ENCODE measurements around the gene GRIN3A. TPM values are rescaled to one million over a fixed set of nuclear protein-coding genes. Genes with fewer than 3 reads are reported as not detected.
"Not testable (repeated sequence)": the region's sequence is repeated elsewhere in the genome, so short reads cannot be mapped to it uniquely, and the experiment has no call there.

GRIN3A gene
- total RNA-seq, 5 donors from 2014 or later (not counting 1 experiment from before 2014, with no cell fraction given): 0.08 TPM; not detected in 4

DNA sequence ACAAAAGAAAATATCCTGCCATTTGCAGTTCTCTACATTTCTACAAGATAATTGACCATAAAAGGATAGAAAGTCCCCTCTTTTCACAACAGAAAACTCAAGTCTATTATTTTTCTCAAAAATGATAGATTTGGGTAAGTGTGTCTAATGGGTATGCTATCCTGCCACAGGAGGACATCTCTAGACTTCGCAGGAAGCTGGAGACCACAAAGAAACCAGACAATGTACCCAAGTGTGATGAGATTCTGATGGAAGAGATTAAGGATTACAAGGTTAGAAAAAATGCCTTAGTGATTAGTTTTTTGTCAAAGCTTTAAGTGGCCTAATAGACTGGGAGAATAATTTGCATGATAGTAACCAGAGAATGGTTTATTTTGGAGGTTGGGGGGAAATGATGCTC is 176.7 kb downstream of the GRIN3A start:
- no peak overlapping the region for H3K4me3 Mint-ChIP-seq
- POLR2A ChIA-PET: interaction anchor here in 1 of 2 donors (1.1 kb wide), 1 partner anchor 97 kb away, joined by 4 read pairs; no protein-coding TSS in a partner anchor
- peaks cover 9 to 71% of the 10 kb centered on the region in 2 donors for H3K36me3 ChIP-seq (ENCODE audit: control insufficient read depth in 2 of 2, extremely low read depth in 1 of 2, insufficient read depth in 1 of 2, low read length in 1 of 2)
- H3K27ac Mint-ChIP-seq: peak overlapping the region in 1 of 2 donors; percentile 58
- H3K4me1 Mint-ChIP-seq: peaks cover 28 to 37% (median 35%) of the 10 kb centered on the region in 3 donors
- H3K27me3 ChIP-seq (replicated peaks in 1 of 2; ENCODE audit: control insufficient read depth in 2 of 2, extremely low read depth in 1 of 2, insufficient read depth in 2 of 2, low read length in 1 of 2): no peaks in the 10 kb centered on the region
- ATAC-seq (replicated peaks in 1 of 4) (peak in 1 of 4 experiments; percentile 50), DNase-seq (peak in 1 of 35 experiments; percentile 9)
- H3K4me3 ChIP-seq (ENCODE audit: control insufficient read depth in 1 of 2, extremely low read depth in 1 of 2, low read length in 1 of 2): no peak overlapping the region
- 58% methylated on average over 1 of the region's 1 CpG for WGBS (ENCODE audit: insufficient coverage)
- no peak overlapping the region for H3K27ac ChIP-seq (ENCODE audit: low read length)
- peaks cover 78% of the 10 kb centered on the region for H3K36me3 Mint-ChIP-seq
- CTCF ChIA-PET: interaction anchor here in 1 of 2 donors (1.3 kb wide), 1 partner anchor 8 kb away, joined by 3 read pairs; no protein-coding TSS in a partner anchor
- H3K9me3 ChIP-seq: no peaks in the 10 kb centered on the region
- no peaks in the 10 kb centered on the region for H3K27me3 Mint-ChIP-seq
- peaks cover 0 to 18% (median 0%) of the 10 kb centered on the region in 3 donors for H3K9me3 Mint-ChIP-seq
- H3K4me1 ChIP-seq (ENCODE audit: control insufficient read depth in 1 of 2, extremely low read depth in 1 of 2, insufficient read depth in 2 of 2, low read length in 2 of 2): no peaks in the 10 kb centered on the region

DNA sequence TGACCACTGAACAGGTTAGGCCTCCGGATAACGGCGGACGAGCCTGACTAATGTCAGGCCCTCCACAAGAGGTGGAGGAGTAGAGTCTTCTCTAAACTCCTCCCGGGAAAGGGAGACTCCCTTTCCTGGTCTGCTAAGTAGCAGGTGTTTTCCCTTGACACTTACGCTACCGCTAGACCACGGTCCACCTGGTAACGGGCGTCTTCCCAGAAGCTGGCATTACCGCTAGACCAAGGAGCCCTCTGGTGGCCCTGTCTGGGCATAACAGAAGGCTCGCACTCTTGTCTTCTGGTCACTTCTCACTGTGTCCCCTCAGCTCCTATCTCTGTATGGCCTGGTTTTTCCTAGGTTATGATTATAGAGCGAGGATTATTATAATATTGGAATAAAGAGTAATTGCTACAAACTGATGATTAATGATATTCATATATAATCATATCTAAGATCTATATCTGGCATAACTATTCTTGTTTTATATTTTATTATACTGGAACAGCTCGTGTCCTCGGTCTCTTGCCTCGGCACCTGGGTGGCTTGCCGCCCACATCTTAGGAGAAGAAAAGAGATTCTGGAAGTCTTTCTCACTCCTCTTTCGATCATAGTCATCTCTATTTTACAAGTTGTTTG is 188.9 kb downstream of the GRIN3A start:
- POLR2A ChIA-PET; H3K27me3 ChIP-seq (replicated peaks in 1 of 2; ENCODE audit: control insufficient read depth in 2 of 2, extremely low read depth in 1 of 2, insufficient read depth in 2 of 2, low read length in 1 of 2); H3K4me1 ChIP-seq (ENCODE audit: control insufficient read depth in 1 of 2, extremely low read depth in 1 of 2, insufficient read depth in 2 of 2, low read length in 2 of 2); H3K27me3 Mint-ChIP-seq; DNase-seq; CTCF ChIA-PET; H3K27ac ChIP-seq (ENCODE audit: low read length); H3K4me1 Mint-ChIP-seq; H3K4me3 ChIP-seq (ENCODE audit: control insufficient read depth in 1 of 2, extremely low read depth in 1 of 2, low read length in 1 of 2); H3K4me3 Mint-ChIP-seq; ATAC-seq (replicated peaks in 1 of 4); H3K9me3 Mint-ChIP-seq; H3K27ac Mint-ChIP-seq; H3K9me3 ChIP-seq: not testable (repeated sequence)
- peaks cover 5 to 89% of the 10 kb centered on the region in 2 donors for H3K36me3 ChIP-seq (ENCODE audit: control insufficient read depth in 2 of 2, extremely low read depth in 1 of 2, insufficient read depth in 1 of 2, low read length in 1 of 2)
- peaks cover 87% of the 10 kb centered on the region for H3K36me3 Mint-ChIP-seq
- 100% methylated on average over 3 of the region's 18 CpGs for WGBS (ENCODE audit: insufficient coverage)

DNA sequence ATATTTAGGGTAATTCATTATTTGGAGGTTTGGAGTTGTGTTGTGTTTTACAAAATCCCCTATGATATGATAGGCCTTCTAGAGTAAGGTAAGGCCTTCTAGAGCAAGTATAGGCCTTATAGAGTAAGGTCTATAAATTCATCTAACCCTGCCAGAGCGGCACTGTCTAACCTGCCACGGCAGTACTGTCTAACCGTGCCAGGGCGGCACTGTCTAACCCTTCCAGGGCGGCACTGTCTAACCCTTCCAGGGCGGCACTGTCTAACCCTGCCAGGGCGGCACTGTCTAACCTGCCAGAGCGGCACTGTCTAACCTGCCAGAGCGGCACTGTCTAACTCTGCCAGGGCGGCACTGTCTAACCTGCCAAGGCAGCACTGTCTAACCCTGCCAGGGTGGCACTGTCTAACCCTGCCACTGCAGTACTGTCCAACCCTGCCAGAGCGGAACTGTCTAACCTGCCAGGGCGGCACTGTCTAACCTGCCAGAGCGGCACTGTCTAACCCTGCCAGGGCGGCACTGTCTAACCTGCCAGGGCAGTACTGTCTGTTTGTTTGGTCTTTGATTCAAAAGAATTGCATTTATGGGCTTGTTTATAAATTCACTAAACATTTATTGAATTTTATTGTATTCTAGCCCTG is 195.2 kb downstream of the GRIN3A start:
- H3K9me3 ChIP-seq: no peaks in the 10 kb centered on the region
- ChIA-PET POLR2A (interaction anchor here in 1 of 2 donors (0.5 kb wide), 1 partner anchor 21 kb away, joined by 9 read pairs; no protein-coding TSS in a partner anchor), CTCF (no interaction called here)
- no peak overlapping the region for H3K27ac ChIP-seq (ENCODE audit: low read length)
- Mint-ChIP-seq H3K9me3 (no peaks in the 10 kb centered on the region), H3K4me3 (no peak overlapping the region), H3K36me3 (peaks cover 34% of the 10 kb centered on the region), H3K4me1 (no peaks in the 10 kb centered on the region), H3K27me3 (no peaks in the 10 kb centered on the region), H3K27ac (no peak overlapping the region)
- 98% methylated on average over 12 of the region's 14 CpGs for WGBS (ENCODE audit: insufficient coverage)
- DNase-seq (no peak), ATAC-seq (replicated peaks in 1 of 4) (no peak)
- H3K4me3 ChIP-seq (ENCODE audit: control insufficient read depth in 1 of 2, extremely low read depth in 1 of 2, low read length in 1 of 2): no peak overlapping the region
- H3K27me3 ChIP-seq (replicated peaks in 1 of 2; ENCODE audit: control insufficient read depth in 2 of 2, extremely low read depth in 1 of 2, insufficient read depth in 2 of 2, low read length in 1 of 2): no peaks in the 10 kb centered on the region
- H3K4me1 ChIP-seq (ENCODE audit: control insufficient read depth in 1 of 2, extremely low read depth in 1 of 2, insufficient read depth in 2 of 2, low read length in 2 of 2): no peaks in the 10 kb centered on the region
- peaks cover 3 to 83% of the 10 kb centered on the region in 2 donors for H3K36me3 ChIP-seq (ENCODE audit: control insufficient read depth in 2 of 2, extremely low read depth in 1 of 2, insufficient read depth in 1 of 2, low read length in 1 of 2)

DNA sequence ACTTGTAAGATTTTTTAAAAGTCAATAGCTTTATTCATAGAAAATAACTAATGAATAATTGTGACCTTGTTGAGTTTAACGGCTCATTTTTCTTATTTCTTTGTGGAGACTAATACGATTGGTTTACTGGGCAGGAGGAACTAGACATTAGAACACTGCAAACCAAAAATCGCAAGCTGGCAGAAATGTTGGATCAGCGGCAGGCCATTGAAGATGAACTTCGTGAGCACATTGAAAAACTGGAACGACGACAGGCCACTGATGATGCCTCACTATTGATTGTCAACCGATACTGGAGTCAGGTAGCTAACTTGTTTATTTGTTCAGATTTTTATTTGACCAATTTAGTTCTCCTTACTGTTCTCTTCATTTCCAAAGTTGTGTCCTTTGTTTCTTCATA is 198.4 kb downstream of the GRIN3A start:
- no peaks in the 10 kb centered on the region for H3K27me3 ChIP-seq (replicated peaks in 1 of 2; ENCODE audit: control insufficient read depth in 2 of 2, extremely low read depth in 1 of 2, insufficient read depth in 2 of 2, low read length in 1 of 2)
- Mint-ChIP-seq H3K27ac (no peak overlapping the region), H3K27me3 (no peaks in the 10 kb centered on the region), H3K4me1 (no peaks in the 10 kb centered on the region), H3K36me3 (peaks cover 13% of the 10 kb centered on the region), H3K4me3 (no peak overlapping the region), H3K9me3 (no peaks in the 10 kb centered on the region)
- H3K27ac ChIP-seq (ENCODE audit: low read length): no peak overlapping the region
- ChIA-PET POLR2A (no interaction called here), CTCF (no interaction called here)
- H3K36me3 ChIP-seq (ENCODE audit: control insufficient read depth in 2 of 2, extremely low read depth in 1 of 2, insufficient read depth in 1 of 2, low read length in 1 of 2): peaks cover 3 to 79% of the 10 kb centered on the region in 2 donors
- no peak overlapping the region for H3K4me3 ChIP-seq (ENCODE audit: control insufficient read depth in 1 of 2, extremely low read depth in 1 of 2, low read length in 1 of 2)
- H3K9me3 ChIP-seq: no peaks in the 10 kb centered on the region
- peaks cover 6 to 8% of the 10 kb centered on the region in 2 experiments for H3K4me1 ChIP-seq (ENCODE audit: control insufficient read depth in 1 of 2, extremely low read depth in 1 of 2, insufficient read depth in 2 of 2, low read length in 2 of 2)
- 98% methylated on average over 5 of the region's 8 CpGs for WGBS (ENCODE audit: insufficient coverage)
- no peak for ATAC-seq (replicated peaks in 1 of 4)
- no peak for DNase-seq

DNA sequence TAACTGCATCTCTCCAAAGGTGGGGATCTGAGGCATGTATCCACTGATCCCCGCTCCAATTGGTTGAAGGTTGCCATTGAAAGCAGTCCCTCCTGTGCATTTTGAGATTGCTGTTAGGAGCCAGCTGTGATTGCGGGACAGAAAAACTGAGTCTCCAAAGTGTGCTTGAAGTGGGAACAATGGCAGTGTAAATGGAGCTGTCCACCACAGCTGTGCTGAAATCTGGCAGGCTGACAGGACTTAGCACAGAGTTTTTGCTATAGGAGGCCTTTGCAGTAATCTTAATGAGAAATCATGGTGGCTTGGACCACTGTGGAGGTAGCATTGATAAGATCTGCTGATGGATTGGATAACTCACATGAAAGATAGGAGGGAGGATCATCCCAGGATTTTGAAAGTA is 201.5 kb downstream of the GRIN3A start:
- no peak overlapping the region for H3K4me3 ChIP-seq (ENCODE audit: control insufficient read depth in 1 of 2, extremely low read depth in 1 of 2, low read length in 1 of 2)
- H3K9me3 Mint-ChIP-seq: no peaks in the 10 kb centered on the region
- peaks cover 8% of the 10 kb centered on the region for H3K36me3 Mint-ChIP-seq
- peaks cover 15 to 17% of the 10 kb centered on the region in 2 experiments for H3K4me1 ChIP-seq (ENCODE audit: control insufficient read depth in 1 of 2, extremely low read depth in 1 of 2, insufficient read depth in 2 of 2, low read length in 2 of 2)
- no peak overlapping the region for H3K27ac ChIP-seq (ENCODE audit: low read length)
- peaks cover 3 to 59% of the 10 kb centered on the region in 2 donors for H3K36me3 ChIP-seq (ENCODE audit: control insufficient read depth in 2 of 2, extremely low read depth in 1 of 2, insufficient read depth in 1 of 2, low read length in 1 of 2)
- H3K27ac Mint-ChIP-seq: no peak overlapping the region
- no peaks in the 10 kb centered on the region for H3K27me3 ChIP-seq (replicated peaks in 1 of 2; ENCODE audit: control insufficient read depth in 2 of 2, extremely low read depth in 1 of 2, insufficient read depth in 2 of 2, low read length in 1 of 2)
- peak in 13 of 35 experiments; percentile 3 to 29 (median 11) for DNase-seq
- ATAC-seq (replicated peaks in 1 of 4): no peak
- H3K9me3 ChIP-seq: no peaks in the 10 kb centered on the region
- H3K4me3 Mint-ChIP-seq: no peak overlapping the region
- ChIA-PET POLR2A (no interaction called here), CTCF (interaction anchor here in 1 of 2 donors (1.2 kb wide), 1 partner anchor 138 kb away, joined by 4 read pairs; the partner anchor contains the start of genes MRPL50 and ZNF189)
- H3K4me1 Mint-ChIP-seq: peaks cover 14 to 17% (median 16%) of the 10 kb centered on the region in 3 donors
- no peaks in the 10 kb centered on the region for H3K27me3 Mint-ChIP-seq
- 100% methylated on average over 2 of the region's 2 CpGs for WGBS (ENCODE audit: insufficient coverage)

DNA sequence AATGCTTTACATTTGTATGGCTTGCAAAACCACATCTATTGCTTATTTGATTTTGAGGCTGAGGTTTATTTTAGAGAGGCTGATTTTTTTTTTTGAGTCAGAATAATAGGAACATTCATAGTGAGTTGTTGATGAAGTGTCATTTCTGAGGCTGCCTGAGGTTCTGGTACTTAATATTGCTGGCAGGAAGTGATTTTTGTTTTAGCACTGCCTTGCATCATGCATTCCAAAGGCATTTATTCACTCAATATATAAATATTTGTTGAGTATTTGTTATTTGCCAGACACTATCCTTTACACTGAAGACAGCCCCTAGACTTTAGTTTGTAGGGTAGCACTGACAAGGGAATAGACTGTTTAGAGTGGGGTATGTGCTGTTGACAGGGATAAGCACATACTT is 202.1 kb downstream of the GRIN3A start:
- POLR2A ChIA-PET: no interaction called here
- DNase-seq: no peak
- Mint-ChIP-seq H3K4me3 (peak overlapping the region in 1 of 3 donors; percentile 97), H3K4me1 (peaks cover 14 to 17% (median 16%) of the 10 kb centered on the region in 3 donors), H3K27ac (no peak overlapping the region), H3K36me3 (peaks cover 8% of the 10 kb centered on the region), H3K27me3 (no peaks in the 10 kb centered on the region), H3K9me3 (no peaks in the 10 kb centered on the region)
- Histone ChIP-seq H3K36me3 (ENCODE audit: control insufficient read depth in 2 of 2, extremely low read depth in 1 of 2, insufficient read depth in 1 of 2, low read length in 1 of 2) (peaks cover 3 to 55% of the 10 kb centered on the region in 2 donors), H3K9me3 (no peaks in the 10 kb centered on the region), H3K27ac (ENCODE audit: low read length) (no peak overlapping the region), H3K27me3 (replicated peaks in 1 of 2; ENCODE audit: control insufficient read depth in 2 of 2, extremely low read depth in 1 of 2, insufficient read depth in 2 of 2, low read length in 1 of 2) (no peaks in the 10 kb centered on the region), H3K4me1 (ENCODE audit: control insufficient read depth in 1 of 2, extremely low read depth in 1 of 2, insufficient read depth in 2 of 2, low read length in 2 of 2) (peaks cover 15 to 17% of the 10 kb centered on the region in 2 experiments), H3K4me3 (ENCODE audit: control insufficient read depth in 1 of 2, extremely low read depth in 1 of 2, low read length in 1 of 2) (no peak overlapping the region)
- CTCF ChIA-PET: no interaction called here
- no peak for ATAC-seq (replicated peaks in 1 of 4)
